ENCODE measurements around the gene HLA-DOA.

Gene HLA-DOA

DNA sequence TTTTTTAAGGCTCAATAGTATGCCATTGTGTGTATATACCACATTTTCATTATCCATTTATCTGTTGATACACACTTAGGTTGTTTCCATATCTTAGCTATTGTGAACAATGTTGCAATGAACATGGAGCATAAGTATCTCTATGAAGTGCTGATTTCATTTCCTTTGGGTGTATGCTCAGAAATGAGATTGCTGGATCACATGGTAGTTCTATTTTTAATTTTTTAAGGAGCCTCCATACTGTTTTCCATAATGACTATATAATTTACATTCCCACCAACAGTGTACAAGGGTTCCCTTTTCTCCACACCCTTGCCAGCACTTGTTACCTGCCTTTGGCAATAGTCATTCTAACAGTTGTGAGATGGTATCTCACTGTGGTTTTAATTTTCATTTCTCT, 15.1 kb upstream of the HLA-DOA start:
- peaks cover 0 to 51% of the 10 kb centered on the region in 2 experiments for H3K27me3 ChIP-seq (ENCODE audit: control insufficient read depth in 1 of 2, insufficient read depth in 1 of 2, low read length in 2 of 2)
- no peak overlapping the region for H3K4me2 ChIP-seq (ENCODE audit: low read length, poor library complexity, severe bottlenecking)
- H2BK15ac ChIP-seq (ENCODE audit: low read depth, poor library complexity, severe bottlenecking) = no peak overlapping the region
- H3K79me1 ChIP-seq (replicated peaks; ENCODE audit: low read length, poor library complexity, severe bottlenecking) = no peaks in the 10 kb centered on the region
- no peak overlapping the region for H3K23ac ChIP-seq (ENCODE audit: low read length in 2 of 2)
- H3K18ac ChIP-seq (ENCODE audit: low read depth in 1 of 2, low read length in 2 of 2) = no peak overlapping the region
- no peak overlapping the region for H4K8ac ChIP-seq (ENCODE audit: low read length)
- no peak overlapping the region for H3K27ac ChIP-seq (ENCODE audit: low read length, poor library complexity, severe bottlenecking)
- no peak overlapping the region for H2BK5ac ChIP-seq (ENCODE audit: low read depth, low read length, poor library complexity, severe bottlenecking)
- H3K4ac ChIP-seq (ENCODE audit: low read depth in 1 of 2, low read length in 2 of 2) = no peak overlapping the region
- no peak overlapping the region for H2AK5ac ChIP-seq (ENCODE audit: low read length, severe bottlenecking)
- no peaks in the 10 kb centered on the region for H3K36me3 ChIP-seq (ENCODE audit: control insufficient read depth in 1 of 2, insufficient read depth in 2 of 2, low read depth in 1 of 2, low read length in 2 of 2)
- DNase-seq = no peak
- H3K9me3 ChIP-seq (ENCODE audit: control insufficient read depth, low read length) = no peaks in the 10 kb centered on the region
- H4K91ac ChIP-seq (ENCODE audit: low read length) = no peak overlapping the region
- no peak overlapping the region for H2BK120ac ChIP-seq (ENCODE audit: low read depth, low read length)
- no peak overlapping the region for H3K14ac ChIP-seq (ENCODE audit: low read length in 2 of 2)
- H3K4me1 ChIP-seq (ENCODE audit: control insufficient read depth, insufficient read depth, low read depth, low read length) = no peaks in the 10 kb centered on the region
- no peak overlapping the region for H2BK12ac ChIP-seq (ENCODE audit: low read length in 2 of 2)
- H2AFZ ChIP-seq (ENCODE audit: low read depth, low read length) = no peak overlapping the region
- H3K4me3 ChIP-seq (ENCODE audit: insufficient read depth in 1 of 2, low read depth in 1 of 2, low read length in 2 of 2) = no peak overlapping the region
- no peak overlapping the region for H3K9ac ChIP-seq (ENCODE audit: low read length)

- Histone ChIP-seq H3K14ac (ENCODE audit: low read length in 2 of 2) (no peak overlapping the region), H3K9ac (ENCODE audit: low read length) (no peak overlapping the region)
- no CpG with 5 or more reads among the region's 3 CpGs for WGBS
Observed at GRCh38 chr6:33023536-33023935, 14.1 kb upstream of the HLA-DOA start.

DNA sequence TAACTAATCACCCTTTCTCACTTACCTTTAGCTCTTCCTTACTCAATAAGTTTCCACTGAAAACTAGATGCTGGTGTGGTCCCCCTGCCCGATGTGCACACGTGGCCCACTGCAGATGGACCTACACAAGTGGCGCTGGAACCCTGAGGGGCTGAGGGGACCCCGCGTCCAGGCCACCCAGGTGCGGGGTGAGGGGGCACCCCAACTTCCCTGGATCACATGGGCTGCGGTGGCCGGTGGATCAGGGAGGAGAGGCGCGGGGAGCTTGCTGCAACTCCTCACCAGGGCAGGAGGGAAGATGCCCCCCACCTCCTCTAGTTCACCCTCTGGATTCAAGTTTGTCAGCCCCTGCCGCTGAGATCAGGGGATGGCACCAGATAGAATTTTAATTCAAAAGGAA, 12.5 kb upstream of the HLA-DOA start:
- no peak overlapping the region for H3K23ac ChIP-seq (ENCODE audit: low read length in 2 of 2)
- no peaks in the 10 kb centered on the region for H3K79me1 ChIP-seq (replicated peaks; ENCODE audit: low read length, poor library complexity, severe bottlenecking)

More at GRCh38 chr6:33023536-33023935, 14.1 kb upstream of the HLA-DOA start:
- Histone ChIP-seq H3K27ac (ENCODE audit: low read length, poor library complexity, severe bottlenecking) (no peak overlapping the region), H2AFZ (ENCODE audit: low read depth, low read length) (no peak overlapping the region), H3K4ac (ENCODE audit: low read depth in 1 of 2, low read length in 2 of 2) (no peak overlapping the region), H3K4me1 (ENCODE audit: control insufficient read depth, insufficient read depth, low read depth, low read length) (no peaks in the 10 kb centered on the region), H2BK120ac (ENCODE audit: low read depth, low read length) (no peak overlapping the region), H3K79me1 (replicated peaks; ENCODE audit: low read length, poor library complexity, severe bottlenecking) (no peaks in the 10 kb centered on the region), H3K23ac (ENCODE audit: low read length in 2 of 2) (no peak overlapping the region), H2BK15ac (ENCODE audit: low read depth, poor library complexity, severe bottlenecking) (no peak overlapping the region), H4K8ac (ENCODE audit: low read length) (no peak overlapping the region), H2AK5ac (ENCODE audit: low read length, severe bottlenecking) (no peak overlapping the region), H3K9me3 (ENCODE audit: control insufficient read depth, low read length) (no peaks in the 10 kb centered on the region), H2BK5ac (ENCODE audit: low read depth, low read length, poor library complexity, severe bottlenecking) (no peak overlapping the region), H3K4me3 (ENCODE audit: insufficient read depth in 1 of 2, low read depth in 1 of 2, low read length in 2 of 2) (no peak overlapping the region), H3K36me3 (ENCODE audit: control insufficient read depth in 1 of 2, insufficient read depth in 2 of 2, low read depth in 1 of 2, low read length in 2 of 2) (no peaks in the 10 kb centered on the region), H2BK12ac (ENCODE audit: low read length in 2 of 2) (no peak overlapping the region), H3K18ac (ENCODE audit: low read depth in 1 of 2, low read length in 2 of 2) (no peak overlapping the region), H4K91ac (ENCODE audit: low read length) (no peak overlapping the region), H3K4me2 (ENCODE audit: low read length, poor library complexity, severe bottlenecking) (no peak overlapping the region), H3K27me3 (ENCODE audit: control insufficient read depth in 1 of 2, insufficient read depth in 1 of 2, low read length in 2 of 2) (peaks cover 0 to 51% of the 10 kb centered on the region in 2 experiments)
- no peak for DNase-seq

DNA sequence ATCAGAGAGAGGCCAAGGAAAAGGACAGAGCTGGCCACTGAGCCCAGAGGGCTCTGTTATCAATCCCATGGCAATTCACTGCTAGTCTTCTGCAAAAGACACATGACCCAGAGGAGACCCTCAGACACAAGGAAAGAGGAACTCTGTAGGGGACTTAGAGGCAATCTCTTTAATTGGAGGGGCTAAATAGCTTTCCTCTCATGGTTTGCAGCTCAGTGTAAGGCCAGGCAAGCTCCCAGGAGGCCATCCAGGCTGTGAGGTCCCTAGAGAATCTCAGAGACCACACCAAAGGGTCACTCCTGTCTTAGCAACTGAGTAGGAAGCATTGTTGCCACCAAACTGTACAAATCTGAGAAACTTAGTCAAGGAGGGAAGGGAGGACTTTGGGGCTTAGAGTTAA, 10.0 kb upstream of the HLA-DOA start:
- Histone ChIP-seq H3K9me3 (ENCODE audit: control insufficient read depth, low read length) (no peaks in the 10 kb centered on the region), H3K4me2 (ENCODE audit: low read length, poor library complexity, severe bottlenecking) (no peak overlapping the region), H2BK12ac (ENCODE audit: low read length in 2 of 2) (peak overlapping the region; percentile 23 to 69), H3K23ac (ENCODE audit: low read length in 2 of 2) (peak overlapping the region in 1 of 2 experiments; percentile 77), H3K4ac (ENCODE audit: low read depth in 1 of 2, low read length in 2 of 2) (peak overlapping the region in 1 of 2 experiments; percentile 78), H4K8ac (ENCODE audit: low read length) (no peak overlapping the region), H3K27me3 (ENCODE audit: control insufficient read depth in 1 of 2, insufficient read depth in 1 of 2, low read length in 2 of 2) (peaks cover under 1 to 69% of the 10 kb centered on the region in 2 experiments), H2BK5ac (ENCODE audit: low read depth, low read length, poor library complexity, severe bottlenecking) (no peak overlapping the region), H3K36me3 (ENCODE audit: control insufficient read depth in 1 of 2, insufficient read depth in 2 of 2, low read depth in 1 of 2, low read length in 2 of 2) (no peaks in the 10 kb centered on the region), H3K18ac (ENCODE audit: low read depth in 1 of 2, low read length in 2 of 2) (peak overlapping the region in 1 of 2 experiments; percentile 89), H3K4me3 (ENCODE audit: insufficient read depth in 1 of 2, low read depth in 1 of 2, low read length in 2 of 2) (peak overlapping the region in 1 of 2 experiments; percentile 72), H2BK15ac (ENCODE audit: low read depth, poor library complexity, severe bottlenecking) (no peak overlapping the region), H3K4me1 (ENCODE audit: control insufficient read depth, insufficient read depth, low read depth, low read length) (no peaks in the 10 kb centered on the region), H4K91ac (ENCODE audit: low read length) (peak overlapping the region; percentile 64), H2BK120ac (ENCODE audit: low read depth, low read length) (no peak overlapping the region), H3K9ac (ENCODE audit: low read length) (peak overlapping the region; percentile 83), H2AK5ac (ENCODE audit: low read length, severe bottlenecking) (no peak overlapping the region), H2AFZ (ENCODE audit: low read depth, low read length) (peak overlapping the region; percentile 3), H3K27ac (ENCODE audit: low read length, poor library complexity, severe bottlenecking) (no peak overlapping the region), H3K79me1 (replicated peaks; ENCODE audit: low read length, poor library complexity, severe bottlenecking) (no peaks in the 10 kb centered on the region), H3K14ac (ENCODE audit: low read length in 2 of 2) (no peak overlapping the region)
- DNase-seq = no peak

More for the DNA sequence above, 12.5 kb upstream of the HLA-DOA start:
- no peak overlapping the region for H2BK5ac ChIP-seq (ENCODE audit: low read depth, low read length, poor library complexity, severe bottlenecking)
- H2BK12ac ChIP-seq (ENCODE audit: low read length in 2 of 2) = no peak overlapping the region
- H2AFZ ChIP-seq (ENCODE audit: low read depth, low read length) = no peak overlapping the region
- peak overlapping the region in 1 of 2 experiments; percentile 23 for H3K14ac ChIP-seq (ENCODE audit: low read length in 2 of 2)
- H4K91ac ChIP-seq (ENCODE audit: low read length) = peak overlapping the region; percentile 23
- H3K4ac ChIP-seq (ENCODE audit: low read depth in 1 of 2, low read length in 2 of 2) = no peak overlapping the region
- 95% methylated on average over 10 of the region's 11 CpGs for WGBS
- no peak overlapping the region for H2BK120ac ChIP-seq (ENCODE audit: low read depth, low read length)
- peaks cover 0 to 59% of the 10 kb centered on the region in 2 experiments for H3K27me3 ChIP-seq (ENCODE audit: control insufficient read depth in 1 of 2, insufficient read depth in 1 of 2, low read length in 2 of 2)
- no peak overlapping the region for H3K4me2 ChIP-seq (ENCODE audit: low read length, poor library complexity, severe bottlenecking)
- no peak overlapping the region for H3K27ac ChIP-seq (ENCODE audit: low read length, poor library complexity, severe bottlenecking)
- no peaks in the 10 kb centered on the region for H3K36me3 ChIP-seq (ENCODE audit: control insufficient read depth in 1 of 2, insufficient read depth in 2 of 2, low read depth in 1 of 2, low read length in 2 of 2)
- H3K9me3 ChIP-seq (ENCODE audit: control insufficient read depth, low read length) = no peaks in the 10 kb centered on the region
- no peak overlapping the region for H3K4me3 ChIP-seq (ENCODE audit: insufficient read depth in 1 of 2, low read depth in 1 of 2, low read length in 2 of 2)
- no peaks in the 10 kb centered on the region for H3K4me1 ChIP-seq (ENCODE audit: control insufficient read depth, insufficient read depth, low read depth, low read length)
- peak overlapping the region; percentile 26 for H2BK15ac ChIP-seq (ENCODE audit: low read depth, poor library complexity, severe bottlenecking)
- peak overlapping the region in 1 of 2 experiments; percentile 50 for H3K18ac ChIP-seq (ENCODE audit: low read depth in 1 of 2, low read length in 2 of 2)
- H3K9ac ChIP-seq (ENCODE audit: low read length) = no peak overlapping the region
- no peak overlapping the region for H2AK5ac ChIP-seq (ENCODE audit: low read length, severe bottlenecking)
- DNase-seq = no peak
- no peak overlapping the region for H4K8ac ChIP-seq (ENCODE audit: low read length)

Data from mesenchymal stem cell (in vitro differentiated cells and primary cell).